Esophagus squamous epithelium (tissue), 5 donors: ENCODE data around the gene NR6A1. TPM values are rescaled to one million over a fixed set of nuclear protein-coding genes. Genes with fewer than 3 reads are reported as not detected.

Experiments
- DNase-seq: peaks from one replicate; lab custom pipeline; 2025; lab: John Stamatoyannopoulos, UW
- H3K27ac ChIP-seq, 4 donors: fragments of 200-600 bp; sonication (generic); one replicate each; pipeline ENCODE4 v1.5.1; 2016 to 2019; ENCODE audit warnings: mild to moderate bottlenecking in 1 of 4
- H3K27me3 ChIP-seq, 4 donors: fragments of 200-600 bp; sonication (generic); 1 replicate in 3 of 4; 2 replicates in 1 of 4; pipeline versions ENCODE4 v1.5.1 to v1.6.0; 2017 to 2021; ENCODE audit warnings: antibody characterized with exemption in 1 of 4
- H3K36me3 ChIP-seq, 3 donors: fragments of 200-600 bp; sonication (generic); one replicate each; pipeline ENCODE4 v1.5.1; 2016 to 2019
- H3K4me1 ChIP-seq, 3 donors: fragments of 200-600 bp; sonication (generic); one replicate each; pipeline ENCODE4 v1.5.1; 2017 to 2019
- H3K4me3 ChIP-seq, 4 donors: fragments of 200-600 bp; sonication (generic); 1 replicate in 3 of 4; 2 replicates in 1 of 4; pipeline ENCODE4 v1.5.1; 2016 to 2019; ENCODE audit warnings: mild to moderate bottlenecking in 2 of 4, moderate library complexity in 1 of 4
- H3K9me3 ChIP-seq, 3 donors: fragments of 200-600 bp; sonication (generic); one replicate each; pipeline ENCODE4 v1.5.1; 2016 to 2019
- CTCF ChIP-seq, 6 experiments: fragments of 450-650 bp in 4 of 6; fragments of 200-600 bp in 2 of 6; sonication (generic) in 2 of 6; IDR thresholded peaks; one replicate each; pipeline ENCODE4 v1.5.1; 2016 to 2019; ENCODE audit warnings: antibody characterized with exemption in 6 of 6, mild to moderate bottlenecking in 4 of 6, moderate library complexity in 4 of 6
- POLR2A ChIP-seq, 4 donors: fragments of 450-650 bp; IDR thresholded peaks; one replicate each; pipeline ENCODE4 v1.6.1; 2017; ENCODE audit warnings: antibody characterized with exemption in 4 of 4, mild to moderate bottlenecking in 4 of 4, moderate library complexity in 3 of 4
- WGBS, 2 donors: methylation state at CpG; one replicate each; pipeline ENCODE4 v1.1.5; 2018; 5-methylcytosine and 5-hydroxymethylcytosine counted together
- intact Hi-C: fragments of 100-400 bp; cut with DNase I; formaldehyde crosslinking; loops from one replicate; pipeline ENCODE4 v1.15.0; 2022
- total RNA-seq, 4 donors: library from RNA; depleted of rRNA; stranded (reverse); fragments of >200 nt; gene quantifications; one replicate each; pipeline ENCODE4 v1.1.0, GENCODE V29; 2016
- donor health status: DM: yes; HTN: yes; CAD: no.

Gene NR6A1
- total RNA-seq, 4 donors from 2014 or later, result 1.9 to 4.0 (median 2.7) TPM

GRCh38 chr9:124600407-124600806, 170.7 kb downstream of the NR6A1 start:
- Histone ChIP-seq H3K4me3 (no peak overlapping the region), H3K27me3 (no peaks in the 10 kb centered on the region), H3K27ac (no peak overlapping the region), H3K9me3 (no peaks in the 10 kb centered on the region), H3K36me3 (no peaks in the 10 kb centered on the region), H3K4me1 (peaks cover 0 to 29% (median 0%) of the 10 kb centered on the region in 3 donors)
- TF ChIP-seq CTCF (IDR thresholded peaks at IDR 0.05) (no peak), POLR2A (IDR thresholded peaks at IDR 0.05) (no peak)
- no peak for DNase-seq
- intact Hi-C loops, result no loop called here

- WGBS, 2 donors, result 97% methylated on average over 26 to 33 of the region's 39 CpGs
- Histone ChIP-seq H3K9me3 (no peaks in the 10 kb centered on the region), H3K27me3 (no peaks in the 10 kb centered on the region), H3K27ac (no peak overlapping the region), H3K36me3 (no peaks in the 10 kb centered on the region), H3K4me1 (peaks cover 0 to 30% (median 0%) of the 10 kb centered on the region in 3 donors), H3K4me3 (no peak overlapping the region)
- no peak for DNase-seq
- intact Hi-C loops, result no loop called here
- TF ChIP-seq POLR2A (IDR thresholded peaks at IDR 0.05) (no peak), CTCF (IDR thresholded peaks at IDR 0.05) (no peak)
These were observed 171.9 kb downstream of the NR6A1 start for GRCh38 chr9:124599121-124599795.

- 66 to 86% methylated on average over 3 to 5 of the region's 5 CpGs for WGBS, 2 donors
- no peaks in the 10 kb centered on the region for H3K27me3 ChIP-seq
- no peak overlapping the region for H3K4me3 ChIP-seq
- H3K9me3 ChIP-seq, result no peaks in the 10 kb centered on the region
- no peak for DNase-seq
- intact Hi-C loops, result no loop called here
- peaks cover 3 to 35% (median 4%) of the 10 kb centered on the region in 3 donors for H3K4me1 ChIP-seq
- TF ChIP-seq CTCF (IDR thresholded peaks at IDR 0.05) (no peak), POLR2A (IDR thresholded peaks at IDR 0.05) (no peak)
- H3K36me3 ChIP-seq, result no peaks in the 10 kb centered on the region
- H3K27ac ChIP-seq, result no peak overlapping the region
These were observed 173.1 kb downstream of the NR6A1 start for GRCh38 chr9:124598048-124598447.

GRCh38 chr9:124596172-124596839, 174.8 kb downstream of the NR6A1 start:
- Histone ChIP-seq H3K36me3 (no peaks in the 10 kb centered on the region), H3K4me3 (no peak overlapping the region), H3K27me3 (no peaks in the 10 kb centered on the region), H3K4me1 (peaks cover 3 to 34% (median 4%) of the 10 kb centered on the region in 3 donors), H3K27ac (no peak overlapping the region), H3K9me3 (no peaks in the 10 kb centered on the region)
- no peak for DNase-seq
- TF ChIP-seq CTCF (IDR thresholded peaks at IDR 0.05), result no peak
- TF ChIP-seq POLR2A (IDR thresholded peaks at IDR 0.05), result no peak
- 76 to 86% methylated on average over 6 of the region's 6 CpGs for WGBS, 2 donors
- intact Hi-C loops, result no loop called here

GRCh38 chr9:124595743-124596142, 175.4 kb downstream of the NR6A1 start:
- H3K4me1 ChIP-seq, result peaks cover 3 to 39% (median 4%) of the 10 kb centered on the region in 3 donors
- 85 to 91% methylated on average over 7 of the region's 7 CpGs for WGBS, 2 donors
- no peaks in the 10 kb centered on the region for H3K36me3 ChIP-seq
- intact Hi-C loops, result no loop called here
- no peak overlapping the region for H3K27ac ChIP-seq
- no peaks in the 10 kb centered on the region for H3K27me3 ChIP-seq
- DNase-seq, result no peak
- no peak for TF ChIP-seq CTCF (IDR thresholded peaks at IDR 0.05)
- TF ChIP-seq POLR2A (IDR thresholded peaks at IDR 0.05), result no peak
- H3K9me3 ChIP-seq, result no peaks in the 10 kb centered on the region
- no peak overlapping the region for H3K4me3 ChIP-seq
